ENCODE measurements around the gene TUBGCP6. TPM values are rescaled to one million over a fixed set of nuclear protein-coding genes. Genes with fewer than 3 reads are reported as not detected.

The TUBGCP6 gene
- total RNA-seq, 2 experiments from 2014 or later: 62.9 to 71.4 TPM

DNA sequence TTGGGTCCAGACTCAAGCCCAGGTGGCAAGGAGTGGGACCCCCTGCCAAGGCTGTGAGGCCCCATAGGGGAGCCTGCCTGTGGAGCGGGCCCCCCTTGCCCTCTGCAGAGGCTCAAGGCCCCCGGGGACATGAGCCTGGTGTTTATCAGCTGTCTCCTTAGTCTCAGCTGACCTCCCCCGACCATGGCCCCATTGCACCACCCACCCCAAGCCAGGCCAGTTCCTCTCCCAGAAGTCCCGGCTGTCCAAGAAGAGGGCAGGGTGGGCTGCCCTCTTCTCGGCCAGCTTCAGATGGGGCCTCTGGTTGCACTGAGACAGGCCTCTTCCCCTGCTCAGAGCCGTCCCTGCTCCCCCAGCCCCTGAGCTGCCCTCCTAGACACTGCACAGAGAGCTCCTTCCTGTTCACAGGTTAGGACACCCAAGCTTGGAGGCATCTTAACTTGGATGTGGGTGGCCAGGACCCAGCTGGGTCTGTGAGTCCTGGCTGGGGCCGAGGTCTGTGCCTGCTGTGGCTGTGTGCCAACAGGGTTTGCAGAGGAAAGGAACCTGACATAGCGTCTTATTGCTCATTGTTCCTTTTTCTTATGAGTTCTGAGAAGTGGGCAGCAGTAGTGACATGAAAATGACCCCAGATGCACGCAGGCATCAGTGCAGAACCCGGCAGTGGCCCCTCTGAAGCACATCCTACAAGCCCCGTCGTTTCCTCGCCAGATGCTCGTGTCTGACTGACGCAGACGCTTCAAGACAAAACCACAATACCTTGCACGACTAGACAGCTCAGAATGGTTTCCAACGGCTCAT is 53.7 kb downstream of the TUBGCP6 start:
- POLR2A ChIA-PET: interaction anchor here (0.6 kb wide), 2 partner anchors 27 to 85 kb away, joined by 3 to 12 read pairs; no protein-coding TSS in a partner anchor
- peaks cover 27% of the 10 kb centered on the region for H3K36me3 Mint-ChIP-seq (ENCODE audit: low read depth)
- H3K9me3 Mint-ChIP-seq: no peaks in the 10 kb centered on the region
- H3K4me1 Mint-ChIP-seq: peaks cover 47% of the 10 kb centered on the region
- peak overlapping the region; percentile 97 for H3K27ac Mint-ChIP-seq
- H3K27me3 Mint-ChIP-seq: no peaks in the 10 kb centered on the region
- DNase-seq: peak; percentile 84
- peak overlapping the region; percentile 81 for H3K4me3 Mint-ChIP-seq
- CTCF ChIA-PET: interaction anchor here (0.6 to 2.4 kb wide), 13 partner anchors 8 to 334 kb away, joined by 3 to 10 read pairs (median 4); partner anchors contain the start of genes LMF2, NCAPH2, PANX2 and SCO2

DNA sequence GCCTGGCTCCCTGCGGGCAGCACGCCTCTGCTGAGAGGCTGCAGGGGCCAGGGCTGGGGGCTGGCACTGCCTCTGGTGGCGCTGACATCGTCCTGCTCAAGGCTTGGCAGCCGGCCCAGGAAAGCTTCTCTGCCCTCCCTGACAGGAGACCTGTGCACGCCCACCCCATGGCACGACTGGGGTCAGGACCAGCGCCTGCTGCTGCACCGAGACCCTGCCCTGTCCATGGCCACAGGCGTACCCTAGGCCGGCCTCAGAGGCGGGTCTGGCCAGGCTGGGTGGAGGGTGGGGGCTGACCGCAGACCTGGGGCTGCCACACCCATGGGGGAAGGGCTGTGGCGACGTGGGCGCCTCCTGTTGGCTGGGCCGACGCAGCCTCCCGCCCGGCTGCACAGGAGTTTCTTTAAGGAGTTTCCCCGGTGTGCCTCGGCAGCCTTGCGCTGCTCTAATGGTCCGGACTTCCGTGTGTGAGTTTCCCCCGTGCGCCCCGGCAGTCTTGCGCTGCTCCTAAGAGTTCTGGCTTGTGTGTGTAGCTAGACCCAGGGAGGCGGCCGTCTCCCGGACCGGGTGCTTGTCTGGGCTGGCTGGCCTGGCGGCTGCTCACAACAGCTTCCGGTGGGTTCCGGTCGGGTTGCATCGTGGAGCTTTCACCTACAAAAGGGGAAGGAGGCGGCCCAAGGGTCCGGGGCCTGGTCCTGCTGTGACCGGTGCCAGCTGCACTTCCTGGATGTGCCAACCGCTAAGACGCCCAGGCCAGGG is 54.5 kb downstream of the TUBGCP6 start:
- CTCF ChIA-PET: interaction anchor here (0.6 to 2.4 kb wide), 12 partner anchors 9 to 335 kb away, joined by 3 to 10 read pairs (median 4); partner anchors contain the start of genes LMF2, NCAPH2, PANX2 and SCO2
- peak; percentile 84 for DNase-seq
- H3K4me1 Mint-ChIP-seq: peaks cover 49% of the 10 kb centered on the region
- H3K9me3 Mint-ChIP-seq: no peaks in the 10 kb centered on the region
- POLR2A ChIA-PET: interaction anchor here (0.6 kb wide), 2 partner anchors 26 to 343 kb away, joined by 3 read pairs; no protein-coding TSS in a partner anchor
- no peaks in the 10 kb centered on the region for H3K27me3 Mint-ChIP-seq
- H3K27ac Mint-ChIP-seq: peak overlapping the region; percentile 97
- H3K36me3 Mint-ChIP-seq (ENCODE audit: low read depth): peaks cover 25% of the 10 kb centered on the region
- H3K4me3 Mint-ChIP-seq: peak overlapping the region; percentile 81

DNA sequence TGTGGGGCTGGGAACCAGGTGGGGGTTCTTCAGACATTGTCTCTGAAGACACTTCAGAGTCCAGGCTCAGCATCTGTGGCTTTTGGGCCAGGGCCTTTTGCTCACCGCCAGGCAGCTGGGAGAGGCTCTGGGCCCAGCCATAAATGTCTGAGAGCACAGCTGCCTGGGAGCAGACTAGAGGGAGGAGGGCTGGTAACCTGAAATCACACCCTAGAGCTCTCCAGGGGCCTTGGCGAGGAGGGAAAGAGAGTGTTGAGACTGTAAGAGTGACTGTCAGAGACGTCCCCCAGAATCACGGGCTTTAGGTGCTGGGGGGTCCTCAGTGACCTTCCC is 55.0 kb downstream of the TUBGCP6 start:
- Mint-ChIP-seq H3K4me1 (peaks cover 49% of the 10 kb centered on the region), H3K4me3 (peak overlapping the region; percentile 81), H3K36me3 (ENCODE audit: low read depth) (peaks cover 25% of the 10 kb centered on the region), H3K27ac (peak overlapping the region; percentile 97), H3K9me3 (no peaks in the 10 kb centered on the region), H3K27me3 (no peaks in the 10 kb centered on the region)
- ChIA-PET POLR2A (no interaction called here), CTCF (interaction anchor here (0.8 to 2.4 kb wide), 8 partner anchors 8 to 336 kb away, joined by 3 to 10 read pairs (median 4); partner anchors contain the start of genes PANX2 and SCO2)
- no peak for DNase-seq

DNA sequence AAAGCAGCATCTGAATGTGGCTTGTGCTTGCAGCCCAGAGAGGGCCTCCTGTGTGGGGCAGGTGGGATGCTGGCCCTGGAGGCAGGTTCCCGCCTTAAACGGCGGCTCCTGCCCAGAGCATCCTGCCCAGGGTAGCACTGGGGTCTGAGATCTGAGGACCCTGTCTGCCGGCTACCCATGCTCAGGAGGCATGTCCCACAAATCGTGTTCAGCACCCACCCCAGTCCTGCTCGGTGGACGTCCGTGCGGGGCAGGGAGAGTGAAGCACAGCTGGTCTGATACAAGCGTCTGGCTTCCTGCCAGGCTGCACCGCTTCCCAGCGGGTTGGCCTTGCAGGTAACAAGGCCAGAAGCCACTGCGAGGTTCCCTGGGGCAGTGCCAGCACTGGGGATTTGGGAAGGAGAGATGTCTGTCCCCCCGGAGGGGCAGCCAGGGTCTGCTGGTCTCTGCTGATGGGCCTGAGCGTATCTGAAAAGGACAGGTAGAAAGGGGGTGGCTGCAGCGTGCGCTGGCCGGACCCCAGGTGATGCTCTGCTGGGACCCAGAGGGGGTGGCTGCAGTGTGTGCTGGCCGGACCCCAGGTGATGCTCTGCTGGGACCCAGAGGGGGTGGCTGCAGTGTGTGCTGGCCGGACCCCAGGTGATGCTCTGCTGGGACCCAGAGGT is 55.5 kb downstream of the TUBGCP6 start:
- peaks cover 53% of the 10 kb centered on the region for H3K4me1 Mint-ChIP-seq
- peak overlapping the region; percentile 81 for H3K4me3 Mint-ChIP-seq
- no peaks in the 10 kb centered on the region for H3K9me3 Mint-ChIP-seq
- POLR2A ChIA-PET: no interaction called here
- CTCF ChIA-PET: interaction anchor here (0.8 to 2.4 kb wide), 7 partner anchors 8 to 336 kb away, joined by 3 to 10 read pairs (median 4); partner anchors contain the start of genes PANX2 and SCO2
- H3K27ac Mint-ChIP-seq: peak overlapping the region; percentile 97
- no peaks in the 10 kb centered on the region for H3K27me3 Mint-ChIP-seq
- DNase-seq: no peak
- peaks cover 25% of the 10 kb centered on the region for H3K36me3 Mint-ChIP-seq (ENCODE audit: low read depth)

DNA sequence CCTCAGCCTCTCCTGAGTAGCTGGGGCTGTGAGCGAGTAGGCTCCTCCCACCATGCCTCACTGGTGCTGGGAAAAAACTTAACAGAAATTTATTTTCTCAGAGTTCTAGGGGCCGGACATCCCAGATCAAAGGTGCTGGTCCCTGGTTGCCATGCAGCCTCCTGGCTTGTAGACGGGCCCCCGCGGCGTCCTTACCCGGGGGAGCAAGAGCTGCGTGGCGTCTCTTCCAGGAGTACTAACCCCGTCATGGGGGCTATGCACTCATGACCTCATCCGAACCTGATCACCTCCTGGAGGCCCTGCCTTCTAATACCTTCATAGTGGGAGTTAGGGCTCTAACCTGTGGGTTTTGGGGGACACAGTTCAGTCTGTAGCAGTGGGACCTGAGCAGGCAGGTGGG is 56.5 kb downstream of the TUBGCP6 start:
- ChIA-PET POLR2A (no interaction called here), CTCF (interaction anchor here (0.6 to 1.2 kb wide), 2 partner anchors 17 to 26 kb away, joined by 3 read pairs; no protein-coding TSS in a partner anchor)
- H3K36me3 Mint-ChIP-seq (ENCODE audit: low read depth): peaks cover 25% of the 10 kb centered on the region
- peak overlapping the region; percentile 86 for H3K27ac Mint-ChIP-seq
- no peaks in the 10 kb centered on the region for H3K9me3 Mint-ChIP-seq
- no peak for DNase-seq
- H3K27me3 Mint-ChIP-seq: no peaks in the 10 kb centered on the region
- H3K4me1 Mint-ChIP-seq: peaks cover 53% of the 10 kb centered on the region
- H3K4me3 Mint-ChIP-seq: peak overlapping the region; percentile 87

DNA sequence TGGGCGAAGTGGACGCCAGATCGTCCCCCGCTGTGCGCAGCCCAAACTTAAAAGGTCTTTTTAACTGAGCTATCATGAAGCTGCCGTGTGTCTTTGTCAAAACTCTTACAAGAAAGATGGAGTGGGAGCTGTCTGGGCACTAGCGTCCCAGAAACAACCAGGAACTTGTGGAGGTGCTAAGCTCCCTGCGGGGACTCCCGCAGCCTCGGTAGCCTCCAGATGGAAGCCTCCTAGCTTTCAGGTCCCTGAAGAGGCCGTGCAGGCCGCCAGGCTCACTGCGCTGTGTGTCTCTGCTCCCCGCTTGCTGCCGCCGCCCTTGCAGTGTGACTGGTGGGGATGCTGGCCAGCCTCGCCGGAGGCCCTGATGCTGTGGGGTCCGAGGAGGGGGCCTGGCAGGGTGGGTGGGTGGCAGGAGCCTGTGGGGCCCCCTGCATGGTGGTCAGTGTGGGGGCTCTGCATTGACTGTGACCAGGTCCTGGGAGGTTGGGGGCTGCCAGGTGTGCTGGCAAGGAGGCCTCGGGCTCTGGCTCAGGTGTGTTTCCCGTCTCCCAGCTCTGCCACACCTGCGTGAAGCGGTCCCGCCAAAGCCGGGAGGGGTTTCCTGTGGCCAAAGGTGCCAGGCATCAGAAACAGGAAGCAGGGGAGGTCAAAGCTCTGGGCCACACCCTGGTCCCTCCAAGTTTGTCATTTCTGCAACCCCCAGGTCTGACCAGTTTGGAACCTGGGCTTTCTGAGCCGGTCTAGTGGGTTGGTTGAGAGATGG is 57.9 kb downstream of the TUBGCP6 start:
- ChIA-PET CTCF (interaction anchor here (0.7 to 1.4 kb wide), 5 partner anchors 9 to 57 kb away, joined by 3 read pairs; no protein-coding TSS in a partner anchor), POLR2A (no interaction called here)
- no peak for DNase-seq
- Mint-ChIP-seq H3K27ac (peak overlapping the region; percentile 87), H3K4me3 (peak overlapping the region; percentile 87), H3K36me3 (ENCODE audit: low read depth) (peaks cover 18% of the 10 kb centered on the region), H3K4me1 (peaks cover 43% of the 10 kb centered on the region), H3K9me3 (no peaks in the 10 kb centered on the region), H3K27me3 (no peaks in the 10 kb centered on the region)

DNA sequence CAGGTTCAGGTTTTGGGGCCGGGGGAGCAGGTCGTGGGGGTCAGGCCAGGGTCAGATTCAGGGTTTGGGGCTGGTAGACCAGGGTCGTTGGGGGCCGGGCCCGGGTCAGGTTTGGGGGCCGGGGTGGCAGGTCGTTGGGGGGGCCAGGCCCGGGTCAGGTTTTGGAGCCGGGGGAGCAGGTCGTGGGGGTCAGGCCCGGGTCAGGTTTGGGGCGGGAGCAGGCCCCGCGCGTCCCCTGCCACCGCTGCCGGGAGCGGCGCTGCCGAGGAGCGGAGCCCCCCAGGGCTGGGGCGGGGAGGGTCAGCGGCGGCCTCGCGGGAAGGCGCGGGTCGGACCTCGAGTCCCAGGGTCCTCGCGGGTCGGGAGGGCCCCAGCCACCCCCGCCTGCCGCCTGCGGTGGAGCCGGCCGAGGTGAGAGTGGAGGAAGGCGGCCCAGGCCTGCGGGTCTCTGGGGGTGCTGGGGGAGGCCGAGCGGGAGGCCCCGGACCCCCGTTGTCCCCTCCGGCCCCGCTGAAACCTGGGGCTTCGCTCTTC is 58.6 kb downstream of the TUBGCP6 start:
- CTCF ChIA-PET: no interaction called here

DNA sequence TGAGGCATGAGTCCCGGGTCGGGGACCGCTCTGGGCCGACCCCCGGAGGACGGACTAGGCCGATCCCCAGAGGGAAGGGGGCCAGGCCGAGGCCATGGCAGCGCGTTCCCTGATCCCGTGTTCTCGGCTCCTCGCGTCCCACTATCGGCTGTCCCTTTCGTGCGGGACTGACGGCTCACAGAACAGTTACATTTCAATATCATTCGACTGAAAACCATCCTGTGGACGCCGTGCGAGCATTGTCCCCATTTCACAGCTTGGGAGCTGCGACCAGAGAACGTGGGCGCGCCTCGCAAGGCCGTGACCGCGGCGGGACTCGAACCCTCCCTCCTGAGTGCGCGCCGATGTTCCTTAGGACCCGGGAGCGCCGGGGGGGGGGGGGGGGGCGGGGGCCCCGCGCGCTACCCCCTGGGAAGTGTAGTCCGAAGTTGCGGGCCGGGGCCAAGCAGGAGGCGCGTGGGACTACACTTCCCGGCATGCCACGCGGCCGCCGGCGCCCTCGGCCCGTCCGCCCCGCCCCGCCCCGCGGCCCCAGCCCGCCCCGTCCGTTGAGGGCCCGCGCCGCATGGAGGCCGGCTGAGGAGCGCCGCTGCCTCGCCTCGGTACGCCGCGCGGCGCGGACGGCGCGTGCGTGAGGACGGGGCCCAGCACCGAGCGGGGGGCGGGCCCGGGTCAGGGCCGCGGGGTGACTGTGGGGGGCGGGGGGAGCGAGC is 59.3 kb downstream of the TUBGCP6 start, which contains the start of gene TRABD:
TSS of gene TRABD (plus strand) at position 539 of the 713 bp plus-strand sequence. CDS start 7,148 bp downstream, outside the sequence.
- ChIA-PET POLR2A (no interaction called here), CTCF (no interaction called here)
- Mint-ChIP-seq H3K4me3 (peak within 1 kb of the TSS; percentile 87), H3K36me3 (ENCODE audit: low read depth) (peaks cover 11% of the 10 kb centered on the region), H3K9me3 (no peaks in the 10 kb centered on the region), H3K27ac (peak within 1 kb of the TSS; percentile 87), H3K27me3 (no peaks in the 10 kb centered on the region), H3K4me1 (peaks cover 33% of the 10 kb centered on the region)
- DNase-seq: peak; percentile 89

More for the DNA sequence above, 58.6 kb downstream of the TUBGCP6 start:
- peak overlapping the region; percentile 87 for H3K4me3 Mint-ChIP-seq
- no peaks in the 10 kb centered on the region for H3K9me3 Mint-ChIP-seq
- POLR2A ChIA-PET: no interaction called here
- peaks cover 36% of the 10 kb centered on the region for H3K4me1 Mint-ChIP-seq
- no peak for DNase-seq
- peak overlapping the region; percentile 87 for H3K27ac Mint-ChIP-seq
- H3K27me3 Mint-ChIP-seq: no peaks in the 10 kb centered on the region
- H3K36me3 Mint-ChIP-seq (ENCODE audit: low read depth): peaks cover 13% of the 10 kb centered on the region

DNA sequence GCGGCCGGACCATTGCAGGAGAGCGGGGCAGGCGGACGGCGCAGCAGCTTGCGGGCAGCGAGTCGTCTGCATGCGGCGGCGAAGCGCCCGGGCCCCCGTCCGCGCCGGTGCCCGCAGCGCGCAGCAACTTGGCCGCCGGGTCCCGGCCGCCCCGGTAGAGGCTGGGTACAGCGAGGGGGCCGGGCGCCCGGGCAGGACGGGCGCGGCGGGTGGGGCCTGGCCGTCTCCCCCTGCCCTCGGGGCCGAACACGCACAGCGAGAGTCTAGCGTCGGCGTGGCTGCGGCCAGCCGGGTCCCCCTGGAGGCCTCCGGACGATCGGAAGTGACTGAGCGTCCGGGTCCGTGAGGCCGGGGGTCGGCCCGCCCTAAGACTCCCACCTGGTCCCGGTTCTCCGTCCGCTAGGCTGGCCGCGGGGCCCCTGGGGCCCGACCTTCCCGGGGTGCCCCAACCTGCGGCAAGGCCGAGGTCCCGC is 59.9 kb downstream of the TUBGCP6 start:
- CTCF ChIA-PET: no interaction called here
- no peak overlapping the region for H3K27ac Mint-ChIP-seq
- peaks cover 11% of the 10 kb centered on the region for H3K36me3 Mint-ChIP-seq (ENCODE audit: low read depth)
- peak overlapping the region; percentile 77 for H3K4me3 Mint-ChIP-seq
- H3K27me3 Mint-ChIP-seq: no peaks in the 10 kb centered on the region
- DNase-seq: no peak
- H3K9me3 Mint-ChIP-seq: no peaks in the 10 kb centered on the region
- peaks cover 32% of the 10 kb centered on the region for H3K4me1 Mint-ChIP-seq
- POLR2A ChIA-PET: no interaction called here

DNA sequence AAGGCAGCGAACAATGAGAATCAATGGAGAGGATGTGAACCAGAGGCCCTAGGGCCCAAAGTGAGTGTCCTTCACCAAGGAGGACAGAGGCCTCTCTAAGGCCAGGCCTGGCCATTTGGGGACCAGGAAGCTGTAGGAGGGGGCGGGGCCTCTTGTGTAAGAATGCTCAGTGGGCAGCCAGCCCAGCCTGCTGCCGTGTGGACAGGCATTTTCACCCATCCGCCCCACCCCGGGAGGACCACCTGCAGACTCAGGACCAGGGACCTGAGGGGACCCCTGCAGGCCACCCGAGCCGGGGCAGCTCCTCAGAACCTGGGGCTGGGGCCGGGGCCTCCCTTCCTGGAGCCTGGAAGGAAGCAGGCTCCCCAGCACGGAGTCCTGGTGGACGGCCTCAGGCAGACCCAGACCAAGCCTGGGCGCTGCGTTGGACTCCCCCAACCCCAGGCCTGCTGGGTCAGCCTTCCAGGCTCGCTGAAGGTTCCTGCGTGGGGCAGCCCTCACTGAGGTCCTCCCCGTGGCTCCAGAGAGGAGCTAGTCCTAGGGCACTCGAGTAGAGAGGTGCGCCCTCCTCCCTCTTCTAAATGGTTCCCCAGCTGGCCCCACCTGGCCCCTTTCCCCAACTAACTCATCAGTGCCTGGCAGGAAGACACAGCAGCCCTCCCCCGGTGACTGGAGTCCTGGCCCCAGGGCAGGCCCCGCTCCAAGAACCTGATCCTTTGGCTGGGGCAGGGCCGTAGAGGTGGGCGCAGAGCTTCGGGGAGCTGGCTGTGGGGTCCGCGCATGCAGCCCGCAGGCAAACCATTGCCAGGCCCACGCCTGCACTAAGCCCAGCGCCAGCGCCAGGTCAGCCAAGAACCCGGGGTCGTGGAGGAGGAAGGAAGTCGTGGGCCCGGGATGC is 60.6 kb downstream of the TUBGCP6 start:
- CTCF ChIA-PET: interaction anchor here (0.7 kb wide), 1 partner anchor 10 kb away, joined by 3 read pairs; no protein-coding TSS in a partner anchor
- DNase-seq: no peak
- peaks cover 30% of the 10 kb centered on the region for H3K4me1 Mint-ChIP-seq
- H3K27ac Mint-ChIP-seq: peak overlapping the region; percentile 50
- POLR2A ChIA-PET: no interaction called here
- peaks cover 5% of the 10 kb centered on the region for H3K36me3 Mint-ChIP-seq (ENCODE audit: low read depth)
- H3K9me3 Mint-ChIP-seq: no peaks in the 10 kb centered on the region
- H3K4me3 Mint-ChIP-seq: peak overlapping the region; percentile 64
- no peaks in the 10 kb centered on the region for H3K27me3 Mint-ChIP-seq
